Measurements from ENCODE around the gene UGT1A10. TPM values are rescaled to one million over a fixed set of nuclear protein-coding genes. Genes with fewer than 3 reads are reported as not detected.
"Not testable (repeated sequence)": the region's sequence is repeated elsewhere in the genome, so short reads cannot be mapped to it uniquely, and the experiment has no call there.

Gene UGT1A10
- total RNA-seq, 1 donor from 2014 or later, result not detected

DNA sequence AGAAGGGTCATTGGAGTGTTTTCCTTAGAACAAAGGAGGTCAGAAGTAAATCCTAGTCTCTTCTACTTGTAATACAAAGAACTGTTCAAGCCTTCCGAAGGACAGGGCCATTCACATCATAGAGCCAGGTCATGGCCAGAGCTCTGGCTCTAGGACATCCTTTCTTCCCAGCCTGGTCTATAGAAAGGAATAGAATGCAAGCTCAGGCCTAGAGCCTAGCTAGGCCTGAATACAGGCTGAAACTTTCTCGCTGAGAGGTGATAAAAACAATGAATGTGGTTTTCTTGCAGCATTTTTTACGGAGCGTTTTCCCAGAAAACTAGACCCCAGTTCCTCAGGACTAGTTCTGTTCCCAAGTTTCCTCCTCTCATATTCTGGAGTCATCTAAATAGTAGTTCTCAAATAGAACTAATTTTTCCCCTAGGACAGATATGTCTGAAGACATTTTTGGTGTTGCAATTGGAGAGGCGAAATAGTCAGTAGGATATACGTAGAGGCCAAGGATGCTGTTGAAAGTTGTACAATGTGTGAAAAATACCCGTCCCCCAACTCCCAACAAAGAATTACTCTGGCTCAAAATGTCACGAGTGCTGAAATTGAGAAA is 63.3 kb downstream of the UGT1A10 start:
- DNase-seq (ENCODE audit: extremely low spot score in 2 of 2), result no peak
- no peaks in the 10 kb centered on the region for H3K4me1 ChIP-seq
- no peak for TF ChIP-seq POLR2AphosphoS5 (IDR thresholded peaks at IDR 0.05; ENCODE audit: insufficient read depth in 1 of 2, low read depth in 1 of 2)
- TF ChIP-seq, protein P1, sequence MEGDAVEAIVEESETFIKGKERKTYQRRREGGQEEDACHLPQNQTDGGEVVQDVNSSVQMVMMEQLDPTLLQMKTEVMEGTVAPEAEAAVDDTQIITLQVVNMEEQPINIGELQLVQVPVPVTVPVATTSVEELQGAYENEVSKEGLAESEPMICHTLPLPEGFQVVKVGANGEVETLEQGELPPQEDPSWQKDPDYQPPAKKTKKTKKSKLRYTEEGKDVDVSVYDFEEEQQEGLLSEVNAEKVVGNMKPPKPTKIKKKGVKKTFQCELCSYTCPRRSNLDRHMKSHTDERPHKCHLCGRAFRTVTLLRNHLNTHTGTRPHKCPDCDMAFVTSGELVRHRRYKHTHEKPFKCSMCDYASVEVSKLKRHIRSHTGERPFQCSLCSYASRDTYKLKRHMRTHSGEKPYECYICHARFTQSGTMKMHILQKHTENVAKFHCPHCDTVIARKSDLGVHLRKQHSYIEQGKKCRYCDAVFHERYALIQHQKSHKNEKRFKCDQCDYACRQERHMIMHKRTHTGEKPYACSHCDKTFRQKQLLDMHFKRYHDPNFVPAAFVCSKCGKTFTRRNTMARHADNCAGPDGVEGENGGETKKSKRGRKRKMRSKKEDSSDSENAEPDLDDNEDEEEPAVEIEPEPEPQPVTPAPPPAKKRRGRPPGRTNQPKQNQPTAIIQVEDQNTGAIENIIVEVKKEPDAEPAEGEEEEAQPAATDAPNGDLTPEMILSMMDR (IDR thresholded peaks at IDR 0.05), result no peak
- H3K36me3 ChIP-seq, result no peaks in the 10 kb centered on the region
- no peak overlapping the region for H3K27ac ChIP-seq
- no peaks in the 10 kb centered on the region for H3K27me3 ChIP-seq
- intact Hi-C loops (cut with DNase I), result no loop called here
- no peak overlapping the region for H3K4me3 ChIP-seq
- H3K9me3 ChIP-seq, result no peaks in the 10 kb centered on the region

DNA sequence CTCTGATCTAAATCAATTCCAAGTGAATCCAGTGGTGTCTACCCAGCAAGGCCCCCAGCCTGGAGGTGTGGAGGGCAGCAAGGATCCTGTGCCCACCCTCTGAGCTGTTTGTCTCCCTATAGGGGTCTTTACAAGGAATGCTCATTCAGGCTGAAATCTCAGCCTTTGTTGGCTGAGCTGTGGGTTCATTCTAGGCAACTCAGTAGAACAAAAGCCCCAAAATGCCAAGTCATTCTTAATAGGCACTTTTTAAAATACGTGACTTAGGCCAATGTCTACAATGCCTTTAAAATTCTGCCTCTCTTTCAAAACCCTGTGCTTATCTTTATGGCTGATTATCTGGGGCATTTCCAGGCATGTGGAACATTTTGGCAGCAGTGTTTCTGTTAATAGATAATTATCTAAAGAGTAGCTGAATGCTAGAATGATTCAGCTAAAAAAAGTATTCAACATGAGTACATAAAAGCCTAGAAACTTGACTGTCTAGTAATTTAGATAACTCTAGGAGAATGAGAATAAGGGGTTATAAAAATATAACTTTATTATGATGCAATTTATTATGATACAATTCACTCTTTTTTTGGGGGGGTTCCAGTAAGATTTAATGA is 63.9 kb downstream of the UGT1A10 start:
- Histone ChIP-seq H3K27me3 (no peaks in the 10 kb centered on the region), H3K27ac (no peak overlapping the region), H3K9me3 (no peaks in the 10 kb centered on the region), H3K36me3 (no peaks in the 10 kb centered on the region), H3K4me3 (no peak overlapping the region), H3K4me1 (no peaks in the 10 kb centered on the region)
- intact Hi-C loops (cut with DNase I), result no loop called here
- DNase-seq (ENCODE audit: extremely low spot score in 2 of 2), result no peak
- TF ChIP-seq POLR2AphosphoS5 (IDR thresholded peaks at IDR 0.05; ENCODE audit: insufficient read depth in 1 of 2, low read depth in 1 of 2), result peak in 1 of 2 donors; percentile 43
- TF ChIP-seq, protein P1 (IDR thresholded peaks at IDR 0.05), result no peak

DNA sequence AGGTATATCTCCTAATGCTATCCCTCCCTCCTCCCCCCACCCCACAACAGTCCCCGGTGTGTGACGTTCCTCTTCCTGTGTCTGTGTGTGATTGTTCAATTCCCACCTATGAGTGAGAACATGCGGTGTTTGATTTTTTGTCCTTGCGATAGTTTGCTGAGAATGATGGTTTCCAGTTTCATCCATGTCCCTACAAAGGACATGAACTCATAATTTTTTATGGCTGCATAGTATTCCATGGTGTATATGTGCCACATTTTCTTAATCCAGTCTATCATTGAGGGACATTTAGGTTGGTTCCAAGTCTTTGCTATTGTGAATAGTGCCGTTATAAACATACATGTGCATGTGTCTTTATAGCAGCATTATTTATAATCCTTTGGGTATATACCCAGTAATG is 64.6 kb downstream of the UGT1A10 start:
- H3K9me3 ChIP-seq; H3K36me3 ChIP-seq; DNase-seq (ENCODE audit: extremely low spot score in 2 of 2); intact Hi-C loops (cut with DNase I); H3K27me3 ChIP-seq; H3K4me3 ChIP-seq; H3K27ac ChIP-seq; H3K4me1 ChIP-seq: not testable (repeated sequence)

DNA sequence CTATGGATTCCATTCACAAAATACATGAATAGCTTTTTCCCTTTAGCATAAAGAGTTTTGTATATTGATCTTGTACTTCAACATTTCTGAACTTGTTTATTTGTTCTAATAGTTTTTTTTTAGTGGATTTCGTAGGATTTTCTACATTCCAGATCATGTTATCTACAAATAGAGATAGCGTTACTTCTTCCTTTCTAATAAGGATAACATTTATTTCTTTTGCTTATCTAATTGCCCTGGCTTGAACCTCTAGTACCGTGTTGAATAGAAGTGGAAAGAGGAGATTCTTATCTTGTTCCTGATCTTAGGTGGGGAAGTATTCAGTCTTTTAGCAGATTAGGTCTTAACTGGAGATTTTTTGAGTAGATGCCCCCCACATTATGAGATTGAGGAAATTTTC is 66.0 kb downstream of the UGT1A10 start:
- no peak overlapping the region for H3K4me3 ChIP-seq
- TF ChIP-seq POLR2AphosphoS5 (IDR thresholded peaks at IDR 0.05; ENCODE audit: insufficient read depth in 1 of 2, low read depth in 1 of 2) (no peak), POLR2A (IDR thresholded peaks at IDR 0.05) (no peak)
- TF ChIP-seq, protein P1 (IDR thresholded peaks at IDR 0.05), result no peak
- DNase-seq (ENCODE audit: extremely low spot score in 2 of 2), result no peak
- peaks cover 5% of the 10 kb centered on the region for H3K4me1 ChIP-seq
- H3K27ac ChIP-seq, result no peak overlapping the region
- H3K9me3 ChIP-seq, result no peaks in the 10 kb centered on the region
- no peaks in the 10 kb centered on the region for H3K27me3 ChIP-seq
- intact Hi-C loops (cut with DNase I), result no loop called here
- H3K36me3 ChIP-seq, result no peaks in the 10 kb centered on the region

DNA sequence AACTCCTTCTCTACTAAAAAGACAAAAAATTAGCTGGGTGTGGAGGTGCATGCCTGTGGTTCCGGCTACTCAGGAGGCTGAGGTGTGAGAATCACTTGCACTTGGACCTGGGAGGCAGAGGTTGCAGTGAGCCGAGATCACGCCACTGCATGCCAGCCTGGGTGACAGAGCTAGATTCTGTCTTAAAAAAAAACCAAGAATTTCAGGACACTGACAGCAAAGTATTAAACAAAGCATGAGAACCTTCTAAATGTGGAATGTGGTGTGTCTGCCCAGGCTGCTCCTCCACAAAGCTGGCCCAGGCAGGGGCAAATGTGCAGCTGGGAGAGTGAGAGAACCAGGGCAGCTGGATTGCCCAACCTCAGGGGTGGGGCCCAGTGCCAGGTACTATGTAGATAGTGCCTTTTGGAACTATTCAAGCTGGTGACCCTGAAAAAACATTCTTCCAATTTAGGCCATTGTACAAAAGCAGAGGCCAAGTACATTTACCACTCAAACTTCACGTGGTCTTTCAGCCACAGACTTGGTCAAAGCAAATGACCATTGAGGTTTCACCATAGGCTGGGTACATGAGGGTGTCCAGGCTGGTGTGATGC is 69.8 kb downstream of the UGT1A10 start:
- H3K4me3 ChIP-seq, result no peak overlapping the region
- no peak for DNase-seq (ENCODE audit: extremely low spot score in 2 of 2)
- H3K36me3 ChIP-seq, result no peaks in the 10 kb centered on the region
- no peaks in the 10 kb centered on the region for H3K9me3 ChIP-seq
- no peaks in the 10 kb centered on the region for H3K27me3 ChIP-seq
- intact Hi-C loops (cut with DNase I), result no loop called here
- peak overlapping the region; percentile 20 for H3K27ac ChIP-seq
- TF ChIP-seq POLR2AphosphoS5 (IDR thresholded peaks at IDR 0.05; ENCODE audit: insufficient read depth in 1 of 2, low read depth in 1 of 2), result no peak
- TF ChIP-seq POLR2A (IDR thresholded peaks at IDR 0.05), result no peak
- TF ChIP-seq, protein P1 (IDR thresholded peaks at IDR 0.05), result no peak
- H3K4me1 ChIP-seq, result peaks cover 12% of the 10 kb centered on the region

All from vagina (tissue), 2 donors.